EH (cell line): ENCODE measurements around the gene GAD1.

Experiments used
- DNase-seq: peaks from one replicate; pipeline ENCODE4 v3.0.0-alpha.2; 2015; ENCODE audit warnings: low read depth

The GAD1 gene

DNA sequence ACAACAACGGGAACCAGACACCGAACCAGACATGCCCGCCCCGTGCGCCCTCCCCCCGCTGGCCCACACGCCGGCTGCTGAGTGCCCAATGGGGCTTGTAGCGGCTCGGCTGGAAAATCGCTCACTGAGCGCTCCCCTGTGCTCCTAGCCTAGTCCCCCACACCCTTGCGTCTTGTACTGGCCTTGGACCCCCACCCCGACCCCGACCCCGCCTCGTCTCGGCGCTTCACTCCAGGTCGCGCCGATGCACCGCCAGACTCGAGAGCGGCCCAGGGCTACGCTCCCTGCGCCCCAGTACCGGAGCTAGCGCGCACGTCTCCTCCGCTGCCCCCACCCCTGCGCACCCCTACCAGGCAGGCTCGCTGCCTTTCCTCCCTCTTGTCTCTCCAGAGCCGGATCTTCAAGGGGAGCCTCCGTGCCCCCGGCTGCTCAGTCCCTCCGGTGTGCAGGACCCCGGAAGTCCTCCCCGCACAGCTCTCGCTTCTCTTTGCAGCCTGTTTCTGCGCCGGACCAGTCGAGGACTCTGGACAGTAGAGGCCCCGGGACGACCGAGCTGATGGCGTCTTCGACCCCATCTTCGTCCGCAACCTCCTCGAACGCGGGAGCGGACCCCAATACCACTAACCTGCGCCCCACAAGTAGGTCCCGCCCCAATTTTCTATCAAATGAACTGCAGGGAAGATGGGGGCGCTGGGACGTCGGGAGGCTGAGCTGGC is 1.5 kb downstream of the GAD1 start:
- no peak for DNase-seq

DNA sequence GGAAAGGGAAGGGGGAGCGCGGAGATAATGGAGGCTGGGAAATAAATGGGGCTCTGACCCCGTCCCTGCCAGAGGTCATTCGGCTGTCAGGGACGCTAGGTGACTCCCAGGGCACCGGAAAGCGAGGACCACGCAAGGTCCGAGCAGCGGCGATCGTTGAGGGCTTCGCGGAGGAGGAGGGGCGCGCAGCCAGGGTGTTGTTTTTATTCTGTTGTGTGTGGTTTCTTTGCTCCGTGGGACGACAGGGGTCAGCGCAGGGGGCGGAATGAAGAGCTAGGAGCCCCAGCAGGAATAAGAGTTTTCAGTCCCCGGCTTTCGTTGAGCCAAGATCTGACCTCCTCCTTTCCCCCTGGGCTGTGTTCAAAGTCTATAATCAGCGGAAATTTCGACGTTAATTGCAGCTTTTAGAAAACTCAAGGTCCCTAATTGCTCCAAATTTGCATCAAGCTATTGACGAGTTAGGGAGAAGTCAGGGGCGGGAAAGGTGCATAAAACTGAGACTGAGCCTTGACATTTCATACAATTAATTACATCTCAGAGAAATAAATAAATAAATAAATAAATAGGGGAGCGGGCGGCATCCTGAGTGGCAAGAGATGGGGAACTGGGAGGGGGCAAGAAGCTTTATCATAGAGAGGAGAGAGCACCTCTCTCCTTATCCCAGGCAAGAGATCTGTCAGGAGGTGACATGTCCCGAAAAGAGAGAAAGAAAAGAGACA is 2.2 kb downstream of the GAD1 start:
- DNase-seq = no peak

DNA sequence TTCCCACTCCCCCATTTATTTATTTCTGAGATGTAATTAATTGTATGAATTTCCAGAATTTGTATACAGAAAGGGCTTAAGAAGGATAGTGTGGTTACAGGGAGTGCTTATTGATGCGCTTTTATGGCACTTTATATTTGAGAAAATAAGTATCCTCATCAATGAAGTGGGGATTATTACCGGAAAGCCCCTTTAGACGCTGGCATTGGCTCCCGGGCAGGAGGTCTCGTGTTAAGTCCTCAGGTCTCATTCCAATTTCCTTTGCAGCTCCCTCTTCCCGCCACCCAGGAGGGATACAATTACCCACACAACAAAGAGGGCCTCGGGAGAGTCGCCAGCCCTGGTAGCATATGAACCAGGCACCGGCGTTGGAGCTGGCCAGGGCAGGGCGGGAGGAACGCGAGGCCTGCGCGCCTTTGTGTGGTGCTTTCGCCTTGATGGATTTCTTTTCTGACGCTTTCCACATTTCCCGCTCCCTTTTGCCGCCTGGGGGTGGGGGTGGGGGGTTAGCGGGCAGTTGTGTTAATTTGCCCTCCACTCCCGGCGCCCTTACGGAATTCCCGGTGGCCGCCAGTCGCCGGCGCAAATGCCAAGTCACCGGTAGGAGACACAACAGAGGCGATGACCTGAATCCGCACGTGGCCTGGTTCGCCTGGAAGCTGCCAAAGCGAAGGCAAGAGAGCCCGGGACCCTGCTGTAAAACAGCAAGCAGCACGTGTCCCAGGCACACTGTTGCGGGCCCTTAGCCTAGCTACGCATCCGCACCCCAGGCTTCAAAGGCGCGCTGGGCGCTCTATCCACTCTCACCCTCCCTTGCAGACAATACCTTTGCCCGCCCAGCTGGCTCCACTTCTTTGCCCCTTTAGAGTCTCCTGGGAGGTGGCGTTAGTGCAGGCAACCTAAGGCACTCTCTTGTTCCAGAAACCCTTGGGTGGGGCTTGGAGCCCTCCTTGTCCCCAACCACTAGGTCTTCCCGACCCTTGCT is 3.3 kb downstream of the GAD1 start:
- no peak for DNase-seq

DNA sequence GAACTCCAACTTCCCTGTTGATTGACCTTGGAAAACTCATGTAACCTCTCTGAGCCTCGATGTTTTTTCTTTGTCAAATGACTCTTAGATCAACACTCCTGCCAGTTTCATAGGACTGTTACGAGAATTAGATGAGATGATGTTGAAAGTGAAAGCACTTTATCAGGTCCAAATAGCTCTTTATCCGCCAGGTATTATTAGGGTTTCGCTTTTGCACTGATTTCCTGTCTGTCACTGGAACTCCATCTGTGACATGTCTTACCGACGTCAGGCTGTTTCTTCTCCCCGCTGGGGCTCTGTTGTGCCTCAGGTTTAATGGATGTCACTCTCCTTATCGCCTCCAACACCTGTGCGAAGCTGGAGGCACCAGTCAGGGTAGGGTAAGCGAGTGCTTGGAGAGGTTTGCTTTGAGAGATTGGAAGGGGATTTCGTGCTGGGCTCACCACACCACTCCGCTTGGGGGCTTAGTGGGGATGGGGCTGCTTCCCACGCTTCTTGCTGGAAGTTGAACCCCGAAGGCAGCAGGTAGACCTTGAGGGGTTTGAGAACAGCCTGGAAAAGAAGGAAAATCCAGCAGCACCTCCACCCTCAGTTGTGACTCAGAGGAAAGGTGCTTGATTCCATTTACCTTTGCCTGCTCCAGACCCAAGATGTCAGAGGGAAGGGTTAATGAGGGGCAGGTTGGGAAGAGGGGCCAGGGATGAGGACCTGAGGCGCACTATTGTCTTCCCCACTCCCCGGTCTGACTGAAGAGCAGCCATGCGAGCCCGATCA is 4.3 kb downstream of the GAD1 start:
- DNase-seq = no peak

DNA sequence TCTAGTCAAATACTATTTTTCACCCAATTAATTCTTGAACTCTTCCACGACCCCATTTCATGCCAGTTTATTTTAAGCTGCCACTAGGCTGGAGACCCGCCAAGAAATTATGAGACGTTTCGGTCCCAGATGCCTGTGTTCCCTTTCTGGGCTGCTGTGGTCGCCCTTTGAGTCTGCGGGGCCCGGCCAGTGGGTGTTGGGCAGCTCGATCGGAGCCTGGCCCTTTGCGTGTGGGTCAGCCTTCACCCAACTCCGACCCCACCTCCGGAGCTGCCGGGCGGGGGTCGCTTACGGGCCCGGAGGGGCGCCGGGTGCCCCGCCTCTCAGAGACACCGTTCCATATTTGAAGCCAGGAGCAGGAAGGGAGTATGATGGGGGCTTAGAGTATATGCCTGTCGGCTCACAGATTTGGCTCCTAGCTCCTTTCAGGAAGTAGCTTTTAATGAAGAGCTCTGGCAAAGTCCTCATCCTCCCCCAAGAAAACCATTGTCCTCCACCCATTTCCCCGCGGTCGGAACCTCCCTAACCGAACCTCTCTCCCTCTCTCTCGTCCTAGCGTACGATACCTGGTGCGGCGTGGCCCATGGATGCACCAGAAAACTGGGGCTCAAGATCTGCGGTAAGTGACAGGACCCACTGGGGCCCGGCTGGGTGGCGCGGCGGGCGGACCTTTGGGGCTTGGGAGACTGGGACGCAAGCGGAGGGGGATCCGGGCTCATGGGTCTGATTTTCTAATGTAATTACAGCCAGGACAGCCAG is 5.0 kb downstream of the GAD1 start:
- no peak for DNase-seq

DNA sequence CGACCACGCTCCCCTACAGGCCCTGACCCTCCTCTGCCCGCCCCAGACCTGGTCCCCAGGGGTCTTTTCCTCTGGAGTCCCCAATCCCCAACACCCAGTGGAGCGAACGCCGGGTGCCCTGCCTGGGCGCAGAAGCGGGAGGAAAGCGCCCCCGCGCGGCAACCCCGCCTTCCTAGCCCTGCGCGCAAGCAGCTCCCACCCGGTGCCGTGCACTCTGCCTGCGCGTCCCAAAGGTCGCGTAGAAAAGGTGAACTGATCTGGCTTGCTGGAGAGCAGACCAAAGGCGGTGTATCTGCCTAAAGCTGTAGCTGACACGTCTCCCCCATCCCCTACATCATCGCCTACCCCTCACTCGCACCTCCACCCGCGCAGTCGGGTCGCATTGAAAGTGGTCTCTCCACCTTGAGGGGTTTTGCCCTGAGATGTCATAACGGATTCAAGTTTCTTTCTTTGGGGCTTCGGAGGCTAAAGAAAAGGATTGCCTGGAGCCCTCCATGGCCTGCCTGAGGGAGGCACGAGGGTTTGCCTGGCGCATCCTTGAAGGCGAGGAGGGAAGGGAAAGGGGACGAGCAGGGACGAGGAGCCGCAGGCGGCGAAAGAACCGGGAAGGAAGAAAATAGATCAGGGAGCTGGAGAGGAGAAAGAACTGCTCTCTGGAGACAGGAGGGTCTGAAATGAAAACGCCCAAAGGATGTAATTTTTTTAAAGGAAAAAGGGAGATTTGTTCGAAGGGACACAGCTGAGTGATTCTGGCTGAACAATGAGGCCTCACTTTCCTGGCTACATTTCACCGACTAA is 5.8 kb downstream of the GAD1 start:
- DNase-seq = no peak

DNA sequence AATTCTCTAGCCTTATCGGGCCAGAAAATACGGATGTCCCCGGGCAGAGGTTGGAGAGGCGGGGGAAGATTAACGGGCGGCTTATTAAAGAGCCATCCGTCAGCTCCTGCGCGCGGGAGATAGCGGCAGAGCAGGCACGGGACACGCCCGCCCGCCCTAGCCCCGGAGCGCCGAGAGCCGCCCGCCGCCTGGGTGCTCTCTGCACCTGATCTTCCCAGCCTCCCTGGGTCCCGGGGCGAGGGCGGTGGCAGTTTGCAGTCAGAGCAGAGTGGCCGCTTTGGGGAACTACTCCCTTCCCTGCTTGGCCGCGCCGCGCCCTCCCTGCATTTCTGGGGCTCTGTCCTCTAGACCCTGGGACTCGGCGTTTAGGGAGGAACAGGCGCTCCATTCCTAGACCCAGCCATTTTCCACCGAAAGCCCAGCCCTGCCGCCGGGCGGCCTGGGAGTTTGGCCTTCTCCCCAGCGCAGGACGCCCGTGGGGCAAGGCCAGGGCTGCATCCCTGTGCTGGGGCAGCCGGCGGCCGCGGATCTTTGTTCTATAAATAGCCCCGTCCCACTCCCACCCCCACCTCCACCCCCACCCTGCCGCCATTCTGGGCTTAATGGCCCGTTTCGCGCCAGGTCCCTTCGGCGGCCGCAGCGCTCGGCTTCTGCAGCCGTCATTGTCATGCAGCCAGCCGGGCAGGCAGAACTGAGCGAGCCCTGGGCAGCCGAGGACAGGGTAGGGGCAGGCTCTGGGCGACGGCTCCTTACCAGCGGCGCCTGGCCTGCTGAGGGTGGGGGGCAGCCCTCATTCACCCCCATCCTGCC is 6.6 kb downstream of the GAD1 start:
- no peak for DNase-seq

DNA sequence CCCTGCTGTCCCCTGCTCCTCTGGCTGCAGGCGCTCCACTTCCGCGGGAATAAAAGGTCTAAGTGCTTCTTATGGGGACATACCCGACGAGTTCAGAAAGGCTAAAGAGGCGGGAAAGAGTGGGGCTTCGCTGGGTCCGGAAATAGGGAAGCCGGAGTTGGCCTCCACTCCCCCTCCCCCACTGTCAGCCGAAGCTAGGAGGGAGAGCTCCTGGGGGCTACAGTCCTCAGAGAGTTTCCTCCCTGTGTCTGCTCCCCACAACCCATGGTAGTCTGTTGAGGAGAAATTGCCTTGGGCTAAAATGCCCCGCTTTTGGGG is 7.2 kb downstream of the GAD1 start:
- DNase-seq = no peak

DNA sequence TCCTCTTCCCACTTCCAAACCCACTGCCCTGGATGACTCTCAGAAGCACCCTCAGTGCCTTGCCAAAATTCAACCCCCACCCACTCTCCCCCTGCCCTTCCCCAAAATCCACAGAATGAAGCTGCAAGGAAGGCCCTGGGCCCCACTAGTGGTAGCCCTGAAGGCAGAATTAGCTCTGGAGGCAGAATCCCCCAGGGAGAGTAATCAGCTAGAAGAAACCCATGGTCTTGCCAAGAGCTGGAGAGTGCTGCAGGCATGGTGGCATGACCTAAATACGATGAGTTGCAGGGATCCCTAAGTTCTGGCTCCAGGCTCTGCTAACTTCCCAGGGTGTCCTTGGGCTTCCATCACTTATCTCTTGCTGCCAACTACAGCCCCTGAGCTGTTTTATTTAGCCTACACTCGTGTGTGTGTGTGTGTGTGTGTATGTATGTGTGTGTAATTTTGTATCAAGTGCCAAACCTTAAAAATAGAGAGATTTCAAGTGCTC is 7.9 kb downstream of the GAD1 start:
- no peak for DNase-seq

DNA sequence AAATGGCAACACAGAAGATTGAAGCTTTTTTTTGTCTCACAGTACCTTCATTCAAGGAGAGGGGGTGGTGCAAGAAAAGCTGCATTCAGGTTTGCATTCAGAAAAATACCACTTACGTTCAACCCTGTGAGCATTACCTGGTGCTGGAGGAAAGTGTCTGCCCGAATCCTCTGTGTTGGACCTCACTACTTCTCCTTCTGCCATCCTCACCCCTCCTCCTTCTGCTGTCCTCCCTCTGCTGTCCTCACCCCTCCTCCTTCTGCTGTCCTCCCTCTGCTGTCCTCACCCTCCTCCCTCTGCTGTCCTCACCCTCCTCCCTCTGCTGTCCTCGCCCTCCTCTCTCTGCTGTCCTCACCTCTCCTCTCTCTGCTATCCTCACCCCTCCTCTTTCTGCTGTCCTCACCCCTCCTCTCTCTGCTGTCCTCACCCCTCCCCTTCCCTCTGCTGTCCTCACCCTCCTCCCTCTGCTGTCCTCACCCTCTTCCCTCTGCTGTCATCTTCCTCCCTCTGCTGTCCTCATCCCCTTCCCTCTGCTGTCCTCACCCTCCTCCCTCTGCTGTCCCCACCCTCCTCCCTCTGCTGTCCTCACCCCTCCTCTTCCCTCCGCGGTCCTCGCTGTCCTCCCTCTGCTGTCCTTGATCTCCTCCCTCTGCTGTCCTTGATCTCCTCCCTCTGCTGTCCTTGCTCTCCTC is 11.3 kb downstream of the GAD1 start:
- DNase-seq = no peak

DNA sequence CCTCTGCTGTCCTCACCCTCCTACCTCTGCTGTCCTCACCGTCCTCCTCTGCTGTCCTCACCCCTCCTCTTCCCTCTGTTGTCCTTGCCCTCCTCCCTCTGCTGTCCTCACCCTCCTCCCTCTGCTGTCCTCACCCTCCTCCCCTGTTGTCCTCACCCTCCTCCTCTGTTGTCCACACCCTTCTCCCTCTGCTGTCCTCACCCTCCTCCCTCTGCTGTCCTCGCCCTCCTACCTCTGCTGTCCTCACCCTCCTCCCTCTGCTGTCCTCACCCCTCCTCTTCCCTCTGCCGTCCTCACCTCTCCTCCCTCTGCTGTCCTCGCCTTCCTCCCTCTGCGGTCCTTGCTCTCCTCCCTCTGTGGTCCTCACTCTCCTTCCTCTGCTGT is 11.8 kb downstream of the GAD1 start:
- DNase-seq = no peak

DNA sequence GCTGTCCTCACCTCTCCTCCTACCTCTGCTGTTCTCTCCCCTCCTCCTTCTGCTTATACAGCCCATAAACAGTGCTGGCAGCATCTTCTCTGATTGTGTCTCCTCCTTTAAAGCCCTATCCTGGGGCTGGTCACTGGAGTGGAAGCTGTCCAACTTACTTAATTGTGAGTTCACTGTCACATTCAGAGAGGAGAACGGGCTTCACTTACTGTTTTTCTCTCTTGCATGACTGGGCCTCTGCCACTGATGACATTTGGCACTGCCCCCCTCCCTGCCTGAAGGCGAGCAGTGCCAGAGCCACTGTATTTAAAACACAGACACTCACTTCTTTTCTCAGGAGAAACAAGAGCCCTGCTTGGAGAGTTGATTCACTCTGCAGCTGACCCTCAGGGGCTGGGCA is 12.3 kb downstream of the GAD1 start:
- no peak for DNase-seq

DNA sequence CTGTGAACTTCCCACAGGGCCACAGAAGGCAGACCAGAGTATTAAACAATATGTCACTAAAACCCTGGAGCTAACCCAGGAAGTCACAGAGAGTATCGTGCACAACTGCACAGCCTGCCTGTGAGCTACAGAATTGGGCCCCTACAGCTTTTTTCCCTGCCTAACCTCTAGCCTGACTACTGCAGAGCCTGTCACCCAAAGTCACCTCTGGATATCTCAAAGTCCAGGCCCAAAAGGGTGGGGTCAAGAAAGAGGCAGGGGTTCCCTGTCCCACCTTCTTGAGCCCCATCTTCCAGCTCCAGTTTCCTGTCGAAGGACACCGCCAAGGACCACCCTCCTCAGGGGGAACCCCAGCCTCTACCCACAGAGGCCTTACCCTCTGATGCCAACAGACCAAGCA is 13.5 kb downstream of the GAD1 start:
- DNase-seq = no peak

DNA sequence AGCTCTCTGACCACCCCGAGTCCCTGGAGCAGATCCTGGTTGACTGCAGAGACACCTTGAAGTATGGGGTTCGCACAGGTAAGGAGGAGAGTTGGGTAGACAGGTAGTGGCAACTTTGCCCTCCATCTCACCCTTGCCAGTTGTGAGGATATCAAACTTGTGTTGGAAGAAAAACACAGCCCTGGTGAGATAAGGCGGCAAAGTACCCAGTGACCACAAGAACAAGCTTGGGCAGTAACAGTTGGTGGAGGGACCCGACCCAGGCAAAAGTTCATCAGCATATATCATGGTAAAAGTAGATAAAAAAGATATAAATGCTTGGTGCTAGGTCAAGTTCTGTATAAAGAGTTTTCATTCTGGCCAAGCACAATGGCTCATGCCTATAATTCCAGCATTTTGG is 14.4 kb downstream of the GAD1 start:
- DNase-seq = no peak

DNA sequence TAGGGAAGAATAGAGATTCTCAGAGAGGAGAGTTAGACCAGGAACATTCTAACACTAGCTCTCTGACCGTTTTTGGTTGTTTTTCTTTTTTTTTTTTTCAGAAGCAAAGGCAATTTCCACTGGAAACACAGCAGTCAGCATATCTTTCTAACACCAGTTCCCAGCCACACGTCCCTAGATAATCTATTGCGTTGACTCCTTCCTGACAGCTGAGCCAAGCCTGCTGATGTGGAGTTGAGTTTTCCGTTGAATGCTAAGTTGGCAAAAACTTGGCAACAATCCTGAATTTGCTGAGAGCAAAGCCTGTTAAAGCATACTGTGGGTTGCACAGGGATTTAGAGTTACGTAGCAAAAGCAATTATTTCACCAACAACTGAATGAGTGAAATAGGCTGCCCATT is 19.3 kb downstream of the GAD1 start:
- DNase-seq = no peak

DNA sequence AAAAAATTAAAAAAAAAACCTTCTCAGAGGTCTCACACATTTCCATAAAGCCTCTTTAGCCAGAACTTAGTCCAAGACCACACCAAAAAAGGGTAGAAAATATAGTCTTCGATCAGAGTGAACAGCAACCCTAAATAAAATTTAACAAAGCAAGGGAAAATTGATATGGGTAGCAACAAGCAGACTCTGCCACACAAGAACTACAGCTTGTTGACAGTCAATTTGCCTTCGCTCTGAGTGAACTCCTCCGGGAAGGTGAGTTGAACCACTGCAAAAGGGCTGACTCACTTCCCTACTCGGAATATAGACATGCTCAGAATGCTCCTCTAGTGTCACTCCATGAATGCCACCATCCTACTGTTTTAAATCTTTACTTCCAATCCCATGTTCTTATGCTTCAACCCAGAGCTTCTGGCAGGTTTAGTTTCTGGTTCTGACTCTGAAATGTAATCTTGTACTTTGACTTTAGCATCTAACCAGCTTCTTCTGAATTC is 24.1 kb downstream of the GAD1 start:
- no peak for DNase-seq

DNA sequence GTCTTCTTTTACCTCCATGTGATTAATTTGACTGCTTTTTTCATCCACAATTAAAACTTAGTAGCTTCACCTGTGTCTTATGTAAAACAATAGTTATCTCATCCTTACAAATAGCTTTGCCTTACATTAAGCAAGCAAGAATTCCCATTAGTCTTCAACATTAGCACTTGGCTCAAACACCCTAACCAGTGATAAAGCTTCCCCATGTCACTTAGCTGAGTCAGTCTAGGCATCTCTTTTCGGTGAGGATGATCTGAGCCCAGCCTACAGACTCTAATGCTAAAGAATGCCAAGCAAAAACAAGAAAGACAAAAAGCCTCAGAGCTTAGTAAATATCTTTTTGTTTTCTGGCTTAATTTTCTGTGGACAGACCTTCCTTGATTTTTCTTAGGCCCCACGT is 26.1 kb downstream of the GAD1 start:
- DNase-seq = peak; percentile 78

DNA sequence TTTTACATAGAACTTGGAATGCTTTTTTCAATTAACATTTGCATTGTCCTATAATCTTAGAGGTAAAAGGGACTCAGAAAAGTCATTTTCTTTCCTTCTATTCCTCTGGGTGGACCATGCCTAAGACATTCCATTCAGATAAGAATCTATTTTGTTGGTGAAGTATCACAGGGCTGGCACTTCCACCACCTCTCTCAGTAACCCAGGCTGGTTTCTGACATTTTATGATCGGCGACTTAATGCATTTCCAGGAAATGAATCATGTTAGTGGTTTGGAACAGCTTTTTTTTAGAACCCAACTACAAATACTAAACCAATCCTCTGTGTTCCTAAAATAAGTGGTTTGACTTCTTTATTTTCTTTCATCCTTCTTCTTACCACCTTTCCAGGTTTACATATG is 27.0 kb downstream of the GAD1 start:
- peak; percentile 86 for DNase-seq

DNA sequence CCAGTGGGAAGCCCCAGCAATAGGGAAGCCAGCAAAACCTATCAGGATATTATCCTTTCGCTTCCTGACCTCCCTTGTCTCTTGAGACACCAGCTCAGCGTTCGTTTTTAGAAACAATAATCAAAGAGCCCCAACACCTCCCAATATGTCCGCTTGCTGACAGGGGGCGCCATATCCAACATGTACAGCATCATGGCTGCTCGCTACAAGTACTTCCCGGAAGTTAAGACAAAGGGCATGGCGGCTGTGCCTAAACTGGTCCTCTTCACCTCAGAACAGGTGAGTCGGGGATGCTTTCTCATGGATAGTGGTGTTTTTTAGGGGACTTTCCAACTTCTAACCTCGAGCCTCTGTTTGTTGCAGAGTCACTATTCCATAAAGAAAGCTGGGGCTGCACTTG is 28.7 kb downstream of the GAD1 start:
- no peak for DNase-seq
